Umbilical cord (tissue), 2 donors: ENCODE measurements around the gene SLC28A1. TPM values are rescaled to one million over a fixed set of nuclear protein-coding genes. Genes with fewer than 3 reads are reported as not detected.
"Not testable (repeated sequence)": the region's sequence is repeated elsewhere in the genome, so short reads cannot be mapped to it uniquely, and the experiment has no call there.

Experiments
- DNase-seq: peaks from one replicate; pipeline ENCODE4 v3.0.0-alpha.2; 2015; ENCODE audit warnings: low spot score
- total RNA-seq: library from RNA; depleted of rRNA; stranded (reverse); fragments of >200 nt; gene quantifications from one replicate; pipeline ENCODE4 v1.2.3, GENCODE V29; 2014; ENCODE audit warnings: low replicate concordance; ENCODE audit not compliant: insufficient read depth

SLC28A1 gene
- total RNA-seq, 1 donor from 2014 or later, result 0.72 TPM

DNA sequence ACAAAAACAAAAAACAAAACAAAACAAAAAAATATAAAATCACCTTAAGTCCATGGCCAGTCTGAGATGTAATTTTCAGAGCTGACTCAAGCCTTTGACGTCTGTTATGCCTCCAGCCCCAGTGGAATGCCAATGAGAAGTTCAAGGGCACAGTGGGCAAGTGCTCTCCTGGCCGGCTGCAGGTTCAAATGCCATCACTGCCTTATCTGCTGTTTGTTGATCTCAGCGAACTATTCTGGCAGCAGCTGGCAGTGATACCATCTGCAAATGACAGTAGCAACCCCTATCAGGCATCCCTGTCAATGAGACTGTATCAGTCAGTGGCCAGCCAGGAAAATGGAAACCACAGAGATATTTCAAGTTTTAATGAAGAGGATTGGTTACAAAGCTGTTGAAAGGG lies 86.4 kb downstream of the SLC28A1 start:
- DNase-seq, result no peak

DNA sequence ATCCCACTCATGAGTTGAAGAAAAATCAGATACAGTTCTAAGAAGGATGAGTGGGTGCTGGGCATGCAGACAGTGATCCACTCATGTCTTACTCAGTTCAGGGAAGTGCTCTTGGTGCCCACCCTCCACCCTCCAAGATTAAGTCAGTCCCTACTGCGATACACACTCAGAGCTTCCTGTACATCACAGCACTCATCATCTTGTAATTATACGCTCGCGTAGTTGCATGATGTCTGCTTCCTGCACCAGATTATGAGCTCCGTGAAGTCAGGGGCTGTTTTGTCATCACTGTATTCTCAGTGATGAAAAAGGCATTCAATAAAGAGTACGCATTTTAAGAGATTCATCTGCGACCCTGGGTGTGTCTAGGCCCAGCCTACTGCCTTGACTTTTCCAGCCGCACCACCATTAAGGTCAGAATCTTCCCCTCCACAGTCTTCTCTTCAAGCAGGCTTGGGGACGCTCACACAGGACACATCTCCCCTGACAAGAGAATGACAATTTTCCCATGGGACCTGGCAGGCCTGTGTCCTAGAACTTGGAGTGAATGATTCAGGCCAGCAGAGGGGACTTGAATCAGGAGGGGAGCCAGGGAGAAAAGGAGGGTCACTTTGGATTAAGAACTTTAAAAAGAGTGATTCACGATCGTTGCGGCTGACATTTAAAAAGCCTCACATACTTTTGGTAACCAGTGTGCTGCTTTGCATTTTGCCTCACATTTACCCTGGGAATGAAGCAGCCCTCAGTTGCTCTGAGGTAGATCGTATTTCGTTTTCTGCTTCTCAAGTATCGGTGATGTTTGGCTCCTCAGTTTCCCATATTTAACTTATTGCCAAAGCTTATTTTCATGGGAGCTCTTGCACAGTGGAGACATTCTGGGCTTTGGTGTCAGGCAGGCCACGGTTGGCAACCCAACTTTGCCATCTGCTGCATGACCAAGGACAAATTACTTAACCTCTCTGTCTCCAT lies 89.3 kb downstream of the SLC28A1 start:
- no peak for DNase-seq

DNA sequence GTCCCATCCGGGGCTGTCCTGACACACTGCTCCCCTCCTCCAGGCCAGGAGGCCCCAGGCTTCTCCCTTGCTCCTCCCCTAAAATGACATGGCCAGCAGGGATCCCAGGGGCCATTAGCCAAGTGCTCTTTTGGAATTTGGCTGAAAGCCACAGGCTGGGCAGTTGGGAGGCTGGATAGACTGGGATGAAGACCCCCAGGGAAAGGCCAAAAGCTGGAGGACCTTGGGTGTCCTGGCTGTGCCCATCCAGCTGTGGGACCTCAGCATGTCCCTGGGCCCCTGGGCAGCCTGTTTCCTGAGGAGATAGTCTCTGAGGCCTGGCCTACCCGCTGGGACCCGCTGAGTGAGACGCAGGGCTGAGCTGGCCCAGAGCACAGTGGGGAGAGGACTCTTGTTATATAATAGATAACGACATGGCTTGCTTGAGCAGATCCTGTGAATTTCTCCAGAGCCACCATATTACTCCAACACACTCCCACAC lies 91.4 kb downstream of the SLC28A1 start:
- DNase-seq, result no peak

DNA sequence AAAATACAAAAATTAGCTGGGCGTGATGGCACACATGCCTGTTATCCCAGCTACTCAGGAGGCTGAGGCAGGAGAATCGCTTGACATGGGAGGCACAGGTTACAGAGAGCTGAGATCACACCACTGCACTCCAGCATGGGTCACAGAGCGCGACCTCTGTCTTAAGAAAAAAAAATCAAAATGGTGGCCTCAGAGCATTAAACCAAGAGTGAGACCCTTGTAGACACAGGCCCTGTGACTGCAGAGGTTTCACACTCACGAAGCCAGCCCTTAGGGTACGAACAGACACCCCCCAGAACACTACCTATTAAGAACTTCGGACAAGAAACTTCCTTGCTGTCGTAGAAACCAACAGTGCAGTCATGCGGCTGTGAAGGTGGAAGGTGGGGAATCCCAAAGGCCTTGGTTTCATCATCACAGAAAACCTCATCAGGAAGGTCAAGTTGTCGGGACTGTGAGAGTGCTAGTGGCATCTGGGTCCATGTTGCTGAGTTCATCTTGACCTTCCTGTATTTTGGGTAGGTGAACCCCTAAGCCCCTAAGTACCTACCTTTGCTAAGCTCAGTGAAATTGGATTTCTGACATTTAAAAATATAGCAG lies 92.4 kb downstream of the SLC28A1 start:
- no peak for DNase-seq

DNA sequence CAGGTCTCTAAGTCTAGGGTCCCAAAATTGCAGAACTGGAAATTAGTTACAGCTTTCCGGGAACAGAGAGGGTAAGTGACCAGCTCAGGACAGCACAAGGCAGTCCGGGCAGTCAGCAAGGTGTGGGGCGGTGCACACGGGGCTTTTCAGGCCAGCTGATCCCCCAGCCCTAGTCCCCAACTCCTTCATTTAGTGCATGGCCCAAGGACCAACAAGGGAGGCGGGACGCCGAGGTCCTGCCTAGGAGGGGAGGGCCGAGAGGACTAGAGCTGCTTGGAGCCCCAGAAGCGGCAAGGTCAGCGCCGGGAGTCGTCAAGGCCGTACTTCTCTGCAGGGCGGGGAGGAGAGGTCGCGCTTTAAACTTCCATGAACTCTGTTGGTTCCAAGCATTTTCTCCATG lies 95.2 kb downstream of the SLC28A1 start:
- DNase-seq, result no peak

DNA sequence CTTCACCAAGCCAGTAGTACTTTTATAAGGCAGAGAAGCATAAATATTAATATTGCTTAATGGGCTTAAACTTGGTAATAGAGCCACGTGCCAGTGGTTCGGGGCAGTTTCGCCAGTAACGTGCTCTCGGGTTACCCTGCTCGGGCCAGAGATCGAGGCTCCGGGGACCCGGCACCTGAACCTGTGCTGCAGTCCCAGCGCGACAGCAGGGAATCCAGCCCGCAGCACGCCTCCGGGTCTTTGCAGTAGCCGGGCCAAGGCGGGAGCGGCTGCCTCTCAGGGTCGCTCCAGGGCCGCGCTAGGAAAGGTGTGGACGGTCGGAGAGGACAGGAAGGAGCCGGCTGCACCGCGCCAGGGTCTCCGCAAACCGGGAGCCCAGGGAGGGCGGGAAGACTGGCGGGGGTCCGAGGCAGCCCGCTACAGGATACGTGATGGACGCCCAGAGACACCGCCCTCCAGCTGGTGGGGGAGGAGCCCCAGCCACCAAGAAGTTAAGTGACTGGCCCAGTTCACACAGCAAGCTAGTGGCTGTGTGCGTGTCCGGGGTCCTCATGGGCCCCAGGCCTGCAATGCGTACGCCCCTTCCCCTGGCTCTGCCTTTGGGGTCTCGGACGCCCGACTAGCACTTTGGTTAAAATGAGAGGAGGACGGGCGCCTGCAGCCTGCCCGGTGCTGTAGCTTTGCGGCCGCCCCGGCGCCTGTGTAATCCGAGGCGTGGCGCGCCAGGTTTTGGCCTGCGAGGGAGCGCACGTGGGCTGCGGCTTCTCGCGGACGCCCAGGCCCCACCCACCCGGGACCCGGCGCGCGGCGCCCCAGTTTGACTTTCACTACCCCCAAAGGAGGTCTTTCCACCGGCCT lies 96.0 kb downstream of the SLC28A1 start:
- DNase-seq, result peak; percentile 92

DNA sequence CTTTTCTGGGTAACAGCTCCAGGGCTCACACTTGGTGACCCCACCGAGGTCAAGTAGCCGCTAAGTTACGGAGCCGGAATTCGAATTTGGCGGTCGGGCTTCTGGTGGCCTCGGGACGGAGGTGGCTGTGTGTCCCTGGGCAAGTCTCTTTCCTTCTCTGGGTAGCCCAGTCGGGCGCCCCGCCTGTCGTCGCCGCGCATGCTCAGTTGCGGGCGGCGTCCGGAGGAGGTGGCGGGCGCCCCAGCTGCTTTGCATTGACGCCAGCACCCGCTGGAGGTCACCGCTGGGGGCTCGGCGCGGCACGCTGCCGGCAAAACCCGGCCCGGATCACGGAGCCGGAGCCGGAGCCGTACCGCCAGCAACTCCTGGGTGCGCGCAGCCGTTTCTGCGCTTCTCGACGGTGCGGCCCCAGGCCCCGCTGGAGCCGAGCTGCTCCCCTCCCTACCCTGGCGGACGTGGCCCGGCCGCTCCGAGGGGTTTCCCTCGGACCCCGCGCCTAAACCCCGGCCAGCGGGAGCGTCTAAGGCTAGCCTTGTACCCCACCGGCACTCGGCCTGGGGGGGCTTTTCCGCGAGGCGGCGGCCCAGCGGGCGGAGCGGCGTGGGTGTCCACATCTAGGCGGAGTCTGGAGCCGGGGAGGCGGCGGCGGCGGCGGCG lies 96.7 kb downstream of the SLC28A1 start:
- peak; percentile 97 for DNase-seq

DNA sequence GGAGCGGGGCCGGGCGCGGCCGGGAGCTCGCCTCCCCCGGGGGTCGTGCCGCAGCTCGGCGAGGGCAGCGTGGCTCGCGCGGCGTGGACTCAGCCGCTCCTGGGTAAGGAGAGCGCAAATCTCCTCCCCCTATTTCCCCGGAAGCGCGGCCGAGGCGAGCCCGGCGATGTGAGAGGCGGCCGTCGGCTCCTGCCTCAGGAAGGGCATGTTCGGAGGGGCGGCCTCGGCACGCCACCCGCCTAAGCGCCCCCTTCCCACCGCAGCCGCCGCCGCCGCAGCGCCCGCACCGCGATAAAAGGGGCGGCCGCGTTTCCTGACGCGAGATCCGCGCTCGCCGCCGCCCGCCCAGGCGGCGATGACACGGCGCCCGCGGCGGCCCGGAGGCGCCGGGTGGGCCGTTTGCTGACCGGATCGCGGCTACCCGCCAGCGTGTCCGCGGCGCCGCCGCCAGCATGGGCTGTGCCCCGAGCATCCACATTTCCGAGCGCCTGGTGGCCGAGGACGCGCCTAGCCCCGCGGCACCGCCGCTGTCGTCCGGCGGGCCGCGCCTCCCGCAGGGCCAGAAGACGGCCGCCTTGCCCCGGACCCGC lies 97.3 kb downstream of the SLC28A1 start, which contains the start of gene PDE8A:
PDE8A (plus strand) TSS at position 146 of the 590 bp plus-strand sequence; CDS start at position 453, 307 bp downstream.
- DNase-seq, result no peak

DNA sequence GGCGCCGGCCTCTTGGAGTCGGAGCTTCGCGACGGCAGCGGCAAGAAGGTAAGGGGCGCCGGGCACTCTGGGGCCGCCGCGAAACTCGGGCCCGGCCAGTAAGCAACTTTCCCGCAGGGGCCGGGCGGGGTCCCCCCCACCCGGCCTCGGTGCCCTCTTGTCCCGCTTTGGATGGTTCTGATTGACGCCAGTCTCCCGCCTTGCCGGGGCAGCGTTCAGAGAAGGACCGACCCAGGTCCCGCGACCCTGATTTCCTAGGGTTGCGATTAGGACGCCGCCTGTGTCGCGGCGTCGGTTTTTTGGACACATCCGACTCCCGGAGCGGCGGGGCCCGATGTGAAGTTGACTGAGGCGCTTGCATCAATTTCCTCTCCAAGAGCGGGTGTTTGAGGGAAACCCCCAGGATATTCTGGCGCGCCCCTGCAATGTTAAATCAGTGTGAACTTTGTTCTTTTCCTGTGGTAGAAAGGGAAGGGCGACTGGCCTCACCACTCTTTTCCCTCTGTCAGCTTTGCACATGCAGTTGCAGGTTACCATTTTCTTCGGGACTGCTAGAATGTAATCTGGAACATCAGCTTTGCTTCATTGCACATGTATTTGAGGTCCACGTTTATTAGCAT lies 97.9 kb downstream of the SLC28A1 start:
- peak; percentile 21 for DNase-seq

DNA sequence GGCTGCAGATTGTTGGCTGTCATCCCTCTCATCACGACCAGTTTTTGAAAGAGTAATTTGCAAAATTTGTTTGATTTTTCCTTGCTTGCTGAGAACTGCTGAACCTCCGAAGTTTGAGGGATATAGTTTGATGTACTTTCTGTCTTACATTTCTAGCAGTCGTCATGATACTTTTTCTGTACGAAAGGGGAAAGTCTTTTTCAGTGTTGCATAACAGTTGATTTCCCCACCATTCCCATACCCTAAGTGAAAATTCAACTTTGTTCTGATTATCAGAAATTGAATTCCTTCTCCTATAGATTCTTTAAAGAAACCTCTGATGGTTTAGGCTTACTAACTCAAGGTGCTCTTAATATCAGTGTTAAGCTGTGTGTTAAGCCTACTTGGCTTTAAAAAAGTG lies 98.8 kb downstream of the SLC28A1 start:
- DNase-seq, result no peak

DNA sequence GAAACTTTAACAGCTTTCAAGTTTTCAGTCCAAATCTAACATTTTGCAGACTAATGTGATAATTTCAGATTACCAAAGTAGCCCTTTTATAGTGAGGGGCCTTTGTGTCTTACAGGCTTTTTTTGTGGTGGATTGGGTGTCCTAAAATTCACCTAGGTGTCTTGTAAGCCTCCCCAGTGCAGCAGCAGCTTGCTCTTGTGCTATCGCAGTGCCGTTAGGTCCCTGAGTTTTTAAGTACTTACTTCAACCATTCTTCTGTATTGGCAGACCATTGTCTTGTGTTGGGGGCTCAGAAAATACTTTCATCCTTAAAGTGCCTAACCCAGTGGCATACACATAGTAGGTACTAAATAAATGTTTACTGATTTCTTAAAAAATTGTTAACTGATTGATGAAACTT lies 99.2 kb downstream of the SLC28A1 start:
- DNase-seq, result no peak

DNA sequence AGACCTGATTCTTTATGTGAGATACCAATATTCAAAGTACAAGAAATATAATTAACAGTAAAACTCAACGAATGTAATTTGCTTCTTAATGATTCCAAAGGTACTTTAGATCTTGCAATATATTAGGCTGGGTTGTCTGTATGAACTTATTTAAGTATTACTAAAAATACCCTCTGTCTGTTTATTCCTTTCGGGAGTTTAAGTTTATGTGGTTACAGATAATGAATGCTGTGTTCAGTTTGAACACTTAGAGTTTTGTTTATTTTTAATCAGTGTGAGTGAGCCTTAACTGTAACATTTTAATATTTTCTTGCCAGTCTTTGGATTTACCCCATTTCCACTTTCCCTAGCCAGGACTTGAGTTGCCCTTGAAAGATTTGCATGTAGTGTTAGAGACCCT lies 100.7 kb downstream of the SLC28A1 start:
- no peak for DNase-seq

DNA sequence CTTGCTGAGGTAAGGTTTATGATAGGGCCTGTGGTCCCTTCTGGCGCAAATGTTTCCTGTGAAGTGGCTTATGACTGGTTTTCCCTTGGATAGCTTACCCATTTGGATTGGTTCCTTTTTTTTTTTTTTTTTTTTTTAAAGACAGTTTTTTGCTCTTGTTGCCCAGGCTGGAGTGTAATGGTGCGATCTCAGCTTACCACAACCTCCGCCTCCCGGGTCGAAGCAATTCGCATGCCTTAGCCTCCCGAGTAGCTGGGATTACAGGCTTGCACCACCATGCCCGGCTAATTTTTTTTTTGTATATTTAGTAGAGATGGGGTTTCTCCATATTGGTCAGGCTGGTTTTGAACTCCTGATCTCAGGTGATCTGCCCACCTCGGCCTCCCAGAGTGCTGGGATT lies 102.9 kb downstream of the SLC28A1 start:
- not testable (repeated sequence) for DNase-seq

DNA sequence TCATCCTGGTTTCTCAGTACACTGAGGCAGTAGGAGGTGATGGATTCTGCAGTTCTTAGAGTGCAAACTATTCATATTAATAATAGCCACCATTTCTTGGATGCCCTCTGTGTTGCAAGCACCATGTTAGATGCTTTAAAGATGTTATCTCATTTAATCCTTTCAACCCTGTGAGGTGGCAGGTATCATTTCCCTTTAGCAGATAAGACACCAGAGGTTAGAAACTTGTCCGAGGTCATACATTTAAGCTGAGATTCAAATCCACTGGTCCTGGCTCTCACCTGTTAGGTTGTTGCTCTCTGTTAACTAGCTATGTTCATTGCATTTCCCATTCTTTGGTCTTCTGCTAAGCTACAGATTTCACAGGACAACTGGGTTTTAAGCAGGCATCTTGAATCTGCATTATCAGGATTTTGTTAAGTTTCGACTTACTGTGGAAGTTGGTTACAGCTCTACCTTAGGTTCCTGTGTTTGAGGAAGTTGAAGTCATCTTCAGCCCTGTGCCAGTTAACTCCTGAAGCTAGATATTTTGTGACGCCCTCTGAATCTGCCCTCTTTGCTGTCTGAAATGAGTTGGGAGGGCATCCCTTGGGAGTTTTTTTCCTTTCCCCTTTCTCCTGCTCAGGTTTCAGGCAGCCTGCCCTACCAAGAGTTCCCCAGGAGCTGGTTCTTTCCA lies 103.6 kb downstream of the SLC28A1 start:
- DNase-seq, result no peak

DNA sequence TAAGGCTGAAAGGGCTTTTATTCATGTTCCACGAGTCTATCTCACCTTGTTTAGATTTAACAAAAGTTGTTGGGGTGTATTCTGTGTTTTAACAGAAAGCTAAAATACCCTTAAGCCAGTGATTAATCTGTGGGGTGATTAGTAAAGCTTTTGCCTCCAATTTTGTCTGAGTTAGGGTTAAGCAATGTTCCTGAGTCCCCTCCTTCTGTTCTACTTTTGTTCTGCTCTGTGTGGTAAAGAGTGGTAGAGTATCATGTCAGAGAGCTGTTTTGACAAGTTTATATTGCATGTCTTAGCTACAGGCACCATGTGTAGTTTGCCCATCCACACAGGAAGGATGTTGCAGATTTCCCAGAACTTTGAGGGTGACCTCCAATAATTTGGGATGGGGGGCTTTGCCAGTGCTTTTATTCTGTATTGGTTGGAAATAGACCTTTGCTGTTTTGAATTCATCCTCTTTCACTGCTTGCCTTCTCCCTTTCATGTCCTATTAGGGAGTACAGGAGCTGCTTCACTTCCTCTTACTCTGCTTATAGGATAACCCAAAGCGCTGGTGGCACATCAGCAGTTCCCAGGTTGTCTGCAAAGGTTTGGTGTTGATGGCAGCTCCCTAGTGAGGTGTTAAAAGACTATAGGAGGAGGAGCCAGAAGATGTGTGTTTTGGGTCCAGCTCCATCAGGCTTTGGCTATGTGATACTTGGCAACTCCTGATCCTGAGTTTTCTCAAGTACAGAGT lies 104.6 kb downstream of the SLC28A1 start:
- no peak for DNase-seq

DNA sequence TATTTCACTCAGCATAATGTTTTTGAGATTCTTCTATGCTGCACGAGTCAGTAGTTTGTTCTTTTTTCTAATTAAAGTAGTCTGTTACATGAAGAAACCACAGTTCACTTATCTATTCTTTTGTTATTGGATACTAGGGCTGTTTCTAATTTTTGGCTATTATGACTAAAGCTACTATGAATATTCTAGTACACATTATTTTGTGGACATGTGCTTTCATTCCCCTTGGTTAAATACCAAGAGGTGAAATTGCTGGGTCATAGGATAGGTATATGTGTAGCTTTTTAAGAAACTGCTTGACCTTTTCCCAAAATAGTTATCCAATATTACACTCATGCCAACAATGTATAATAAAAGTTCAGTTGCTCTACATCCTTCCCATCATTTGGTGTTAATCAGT lies 106.0 kb downstream of the SLC28A1 start:
- no peak for DNase-seq

DNA sequence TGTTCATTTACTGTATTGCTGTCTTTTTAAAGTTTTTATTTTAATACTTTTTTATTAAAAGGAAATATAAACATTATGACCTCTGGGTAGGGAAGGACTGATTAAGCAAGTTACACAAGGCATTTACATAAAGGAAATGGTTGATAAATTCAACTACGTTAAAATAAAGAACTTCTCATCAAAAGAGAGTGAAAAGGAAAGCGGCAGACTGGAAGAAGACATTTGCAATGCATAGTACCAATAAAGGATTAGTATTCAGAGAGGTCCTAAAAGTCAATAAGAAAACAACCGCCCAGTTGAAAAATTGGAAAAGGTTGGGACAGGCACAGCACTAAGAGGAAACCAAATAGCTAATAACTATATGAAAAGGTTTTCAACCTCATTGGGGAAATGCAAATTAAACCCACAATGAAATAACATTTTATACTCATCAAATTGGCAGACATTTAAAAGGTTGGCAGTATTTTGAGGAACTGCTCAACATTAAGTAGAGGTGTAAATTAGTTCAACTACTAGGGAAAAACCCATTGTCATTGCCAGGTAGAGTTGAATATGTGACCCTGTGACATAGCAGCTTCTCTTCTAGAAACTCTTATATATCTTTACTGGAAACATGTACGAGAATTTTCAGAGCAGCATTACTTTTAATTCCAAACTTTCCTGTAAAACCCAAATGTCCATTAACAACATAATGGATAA lies 106.7 kb downstream of the SLC28A1 start:
- no peak for DNase-seq

DNA sequence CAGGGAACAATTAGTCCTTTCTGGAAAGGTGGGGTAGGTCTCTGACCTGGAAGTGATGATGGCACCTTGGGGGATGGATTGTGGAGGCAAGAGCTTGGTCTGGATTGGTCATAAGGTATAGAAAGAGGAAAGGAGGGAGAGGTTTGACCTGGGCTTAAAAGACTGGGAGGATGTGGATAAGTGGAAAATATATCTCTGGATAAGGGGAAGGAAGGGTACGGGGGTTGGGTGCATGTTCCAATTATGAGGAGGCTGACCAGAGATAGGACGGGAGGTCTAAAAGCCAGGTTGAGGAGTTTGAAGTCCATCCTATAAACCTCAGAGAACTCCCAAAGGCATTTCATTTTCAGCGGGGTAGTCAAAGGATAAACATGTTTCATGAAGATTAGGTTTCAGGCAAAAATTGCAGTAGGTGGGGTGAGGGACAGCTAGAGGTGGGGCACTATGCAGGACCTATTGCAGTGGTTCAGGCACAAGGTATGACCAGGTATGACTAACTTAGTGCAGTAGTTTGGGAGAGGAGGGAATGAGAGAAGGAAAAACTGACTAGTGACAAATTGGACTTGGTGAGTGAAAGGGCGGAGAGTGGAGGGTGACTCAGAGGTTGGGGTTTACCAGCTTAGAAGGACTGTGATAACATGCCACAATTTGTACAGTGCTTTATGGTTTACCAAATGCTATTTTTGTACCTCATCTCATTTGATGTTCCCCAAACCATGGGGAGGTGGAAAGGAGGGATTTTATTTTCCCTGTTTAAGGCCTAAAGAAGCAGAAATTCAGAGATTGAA lies 107.9 kb downstream of the SLC28A1 start:
- peak; percentile 74 for DNase-seq
